HepG2 (cell line): ENCODE measurements around the gene AAMP. TPM values are rescaled to one million over a fixed set of nuclear protein-coding genes. Genes with fewer than 3 reads are reported as not detected.

ENCODE experiments used
- ATAC-seq: fragments of 200-7000 bp; cut with Tn5 transposase; 3 replicates; pipeline ENCODE4 v1.9.1; 2020; ENCODE audit warnings: mild to moderate bottlenecking, moderate library complexity
- BruUV-seq: library from RNA; stranded (reverse); fragments of 400-500 nt; replicated peaks from 2 replicates; lab custom pipeline; 2021; lab: Mats Ljungman, UMichigan
- CTCF ChIA-PET: fragments of 300-600 bp; formaldehyde crosslinking; extraction: SDS; loops from one replicate; lab custom pipeline; 2021; ENCODE audit warnings: low total read pairs, inconsistent platforms, low intra/inter-chr PET ratio; lab: Yijun Ruan, JAX
- POLR2A ChIA-PET: fragments of 350-600 bp; sonication (Branson Sonifier 250); formaldehyde crosslinking; loops from one replicate; lab custom pipeline; 2020; ENCODE audit warnings: antibody characterized with exemption, inconsistent platforms; lab: Yijun Ruan, JAX
- DNase-seq: peaks from one replicate; pipeline ENCODE4 v3.0.0-alpha.2; 2015; ENCODE audit warnings: low spot score
- FAIRE-seq: peaks from 3 replicates; lab custom pipeline; 2011; peaks lifted over from hg19 to GRCh38; lab: Jason Lieb, UNC
- H2AFZ ChIP-seq: one replicate; pipeline ENCODE4 v1.6.1; 2011; ENCODE audit warnings: low read length, inconsistent platforms
- H3K27ac ChIP-seq: fragments of 300-600 bp; 3 replicates; pipeline ENCODE4 v1.8.0; 2011; ENCODE audit warnings: mixed run types, mild to moderate bottlenecking, mixed read lengths, low read length, inconsistent platforms; ENCODE audit not compliant: insufficient read depth; ENCODE audit errors: extremely low read length
- H3K27me3 ChIP-seq, 2 experiments: fragments of 200-600 bp in 1 of 2; 2 replicates in 1 of 2; 3 replicates in 1 of 2; pipeline versions ENCODE4 v1.6.0 to v1.8.0; 2011; ENCODE audit warnings: low read length in 2 of 2, mild to moderate bottlenecking in 2 of 2, moderate library complexity in 2 of 2, inconsistent platforms in 1 of 2; ENCODE audit not compliant: insufficient read depth in 2 of 2, control insufficient read depth in 1 of 2
- H3K36me3 ChIP-seq, 2 experiments: fragments of 200-600 bp in 1 of 2; replicated peaks in 1 of 2; 2 replicates in 1 of 2; 3 replicates in 1 of 2; pipeline versions ENCODE4 v1.5.1 to v1.8.0; 2011; ENCODE audit warnings: low read length in 2 of 2, inconsistent platforms in 1 of 2; ENCODE audit not compliant: insufficient read depth in 2 of 2, control insufficient read depth in 1 of 2
- H3K4me1 ChIP-seq: 2 replicates; pipeline ENCODE4 v1.5.1; 2012; ENCODE audit warnings: low read length, inconsistent platforms; ENCODE audit not compliant: insufficient read depth
- H3K4me2 ChIP-seq: 2 replicates; pipeline ENCODE4 v1.6.0; 2011; ENCODE audit warnings: low read depth, low read length, inconsistent platforms
- H3K4me3 ChIP-seq, 3 experiments: fragments of 200-600 bp in 1 of 3; sonication (generic), shearing (Covaris generic) in 1 of 3; replicated peaks in 1 of 3; 2 replicates each; pipeline ENCODE4 v1.5.1; 2011 to 2016; ENCODE audit warnings: low read length in 3 of 3, inconsistent platforms in 2 of 3, low read depth in 2 of 3, mild to moderate bottlenecking in 2 of 3, control low read depth in 1 of 3, mixed read lengths in 1 of 3; ENCODE audit not compliant: insufficient read depth in 1 of 3
- H3K79me2 ChIP-seq: one replicate; pipeline ENCODE4 v1.6.1; 2011; ENCODE audit warnings: low read length, inconsistent platforms; ENCODE audit not compliant: insufficient read depth
- H3K9ac ChIP-seq: 2 replicates; pipeline ENCODE4 v1.6.0; 2011; ENCODE audit warnings: mild to moderate bottlenecking, low read depth, low read length, inconsistent platforms; ENCODE audit not compliant: insufficient read depth
- H3K9me3 ChIP-seq: 2 replicates; pipeline ENCODE4 v1.5.1; 2012; ENCODE audit warnings: mild to moderate bottlenecking, low read length
- H4K20me1 ChIP-seq: 2 replicates; pipeline ENCODE4 v1.6.0; 2011; ENCODE audit warnings: inconsistent platforms, mild to moderate bottlenecking, low read length, moderate library complexity; ENCODE audit not compliant: insufficient read depth
- ATF7-NPFF ChIP-seq: sonication (generic); formaldehyde crosslinking; IDR thresholded peaks from 2 replicates; pipeline ENCODE4 v1.8.1; 2023; ENCODE audit warnings: mild to moderate bottlenecking, low read depth, missing genetic modification reagents, moderate library complexity
- JUND ChIP-seq: sonication (generic); formaldehyde crosslinking; IDR thresholded peaks from 2 replicates; pipeline ENCODE4 v1.8.0; 2022; ENCODE audit warnings: mild to moderate bottlenecking, missing genetic modification reagents
- KLF15 ChIP-seq: sonication (generic); formaldehyde crosslinking; IDR thresholded peaks from 2 replicates; pipeline ENCODE4 v1.8.1; 2023; ENCODE audit warnings: borderline replicate concordance, mild to moderate bottlenecking, inconsistent platforms, missing genetic modification reagents, mixed read lengths
- SALL1 ChIP-seq: sonication (generic); formaldehyde crosslinking; IDR thresholded peaks from 2 replicates; pipeline ENCODE4 v1.8.0; 2022; ENCODE audit warnings: mild to moderate bottlenecking, missing genetic modification reagents
- ZBTB7B ChIP-seq: sonication (generic); formaldehyde crosslinking; IDR thresholded peaks from 2 replicates; pipeline ENCODE4 v1.4.0; 2020; ENCODE audit warnings: missing genetic modification reagents
- ZFY ChIP-seq: sonication (generic); formaldehyde crosslinking; IDR thresholded peaks from 2 replicates; pipeline ENCODE4 v1.4.0; 2020; ENCODE audit warnings: missing genetic modification reagents
- WGBS: methylation state at CpG from one replicate; pipeline ENCODE4 v1.1.6; 2017; ENCODE audit warnings: low lambda C conversion rate; 5-methylcytosine and 5-hydroxymethylcytosine counted together
- in situ Hi-C: cut with HindIII; loops from 2 replicates; pipeline ENCODE4 v1.10.0; 2017; ENCODE audit warnings: low pct_unique_long_range_greater_than_20kb; ENCODE audit not compliant: extremely low pct_ligation_motif_present
- intact Hi-C: fragments of 100-400 bp; cut with micrococcal nuclease; formaldehyde crosslinking; loops from one replicate; pipeline ENCODE4 v1.10.0; 2022; ENCODE audit not compliant: unreplicated experiment
- polyA plus RNA-seq, 8 experiments: library from polyadenylated mRNA; depleted of rRNA in 3 of 8; stranded (reverse) in 7 of 8; unstranded in 1 of 8; fragments of >200 nt; fragmentation: Illumina TruSeq in 4 of 8; extraction: Trizol in 4 of 8; gene quantifications; 2 replicates each; pipeline versions ENCODE4 v1.2.1 to v1.2.3, GENCODE V29; 2011 to 2016; ENCODE audit warnings: low read depth in 4 of 8, missing spikeins in 1 of 8, mixed read lengths in 1 of 8; ENCODE audit not compliant: insufficient read depth in 1 of 8
- total RNA-seq, 5 experiments: library from RNA; depleted of rRNA; stranded (reverse); fragments of >200 nt; fragmentation: Illumina TruSeq; extraction: Trizol; gene quantifications; 2 replicates each; pipeline ENCODE4 v1.2.3, GENCODE V29; 2016; ENCODE audit warnings: low read depth in 1 of 5
- TF ChIP-seq, protein P1 (sequence below): sonication (generic); formaldehyde crosslinking; IDR thresholded peaks from 2 replicates; pipeline ENCODE4 v1.5.0; 2020; ENCODE audit warnings: mild to moderate bottlenecking, missing genetic modification reagents
- TF ChIP-seq, protein P2 (sequence below): sonication (generic); formaldehyde crosslinking; IDR thresholded peaks from 2 replicates; pipeline ENCODE4 v1.4.0; 2020; ENCODE audit warnings: missing genetic modification reagents
- TF ChIP-seq, protein P3 (sequence below): sonication (generic); formaldehyde crosslinking; IDR thresholded peaks from 2 replicates; pipeline ENCODE4 v1.4.0; 2020; ENCODE audit warnings: mild to moderate bottlenecking, missing genetic modification reagents, borderline replicate concordance
- TF ChIP-seq, protein P4 (sequence below): sonication (generic); formaldehyde crosslinking; IDR thresholded peaks from 2 replicates; pipeline ENCODE4 v1.5.1; 2020; ENCODE audit warnings: mild to moderate bottlenecking, missing genetic modification reagents

The AAMP gene
- total and polyA plus RNA-seq, 2 of the 13 experiments (the other 11 are each of a cell fraction or from before 2014, with no cell fraction given) = 110 to 186 TPM

DNA sequence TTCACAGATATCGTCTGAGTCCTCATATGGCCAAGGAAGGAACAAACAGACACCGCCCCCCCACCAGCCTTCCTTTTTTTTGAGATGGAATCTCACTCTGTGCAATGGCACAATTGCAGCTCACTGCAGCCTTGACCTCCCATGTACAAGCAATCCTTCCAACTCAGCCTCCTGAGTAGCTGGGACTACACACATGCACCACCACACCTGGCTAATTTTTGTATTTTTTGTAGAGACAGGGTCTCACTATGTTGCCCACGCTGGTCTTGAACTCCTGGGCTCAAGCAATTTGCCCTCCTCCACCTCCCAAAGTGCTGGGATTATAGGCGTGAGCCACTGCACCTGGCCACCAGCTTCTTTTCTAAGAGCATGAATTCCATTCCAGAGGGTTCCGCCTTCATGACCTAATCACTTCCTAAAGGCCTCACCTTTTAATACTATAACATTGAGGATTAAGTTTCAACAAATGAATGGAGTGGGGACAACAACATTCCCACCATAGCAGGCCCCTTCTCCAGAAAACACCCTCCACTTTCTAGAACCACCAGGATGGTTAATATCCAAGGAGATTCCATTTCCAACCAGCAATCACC lies 24.6 kb upstream of the AAMP start:
- ChIA-PET POLR2A (interaction anchor here (1.0 to 8.5 kb wide), 5 partner anchors 10 to 101 kb away, joined by 3 to 64 read pairs (median 3); no protein-coding TSS in a partner anchor), CTCF (no interaction called here)
- no peak overlapping the region for H3K4me2 ChIP-seq
- peaks cover 7% of the 10 kb centered on the region; the same call in 1 of the 2 replicates for H4K20me1 ChIP-seq
- H3K27me3 ChIP-seq = no peaks in the 10 kb centered on the region; a peak in 1 of 5 replicates
- intact Hi-C loops (loop anchor here (5.0 to 10.0 kb wide), 2 partner anchors 173 to 270 kb away; partner anchors contain the start of genes CNOT9 and USP37), in situ Hi-C loops (loop anchor here (5.0 kb wide), 1 partner anchor 103 kb away; the partner anchor contains the start of gene CTDSP1)
- no peak overlapping the region for H3K4me3 ChIP-seq
- no peak for FAIRE-seq
- no peaks in the 10 kb centered on the region for H3K9me3 ChIP-seq
- peaks cover 81% of the 10 kb centered on the region for H3K4me1 ChIP-seq
- DNase-seq = no peak
- no TSS peak for BruUV-seq
- H2AFZ ChIP-seq = no peak overlapping the region
- H3K9ac ChIP-seq = peak overlapping the region; percentile 33; the same call in 1 of the 2 replicates
- no peaks in the 10 kb centered on the region for H3K36me3 ChIP-seq
- peaks cover 28% of the 10 kb centered on the region for H3K79me2 ChIP-seq
- peak overlapping the region; percentile 88 for H3K27ac ChIP-seq
- 0 out of 2 replicates have a peak, but pooled peaks have one; percentile 38 for TF ChIP-seq ATF7-NPFF (CRISPR knock-in tag)
- no peak for TF ChIP-seq JUND (CRISPR knock-in tag)
- TF ChIP-seq, protein P1, sequence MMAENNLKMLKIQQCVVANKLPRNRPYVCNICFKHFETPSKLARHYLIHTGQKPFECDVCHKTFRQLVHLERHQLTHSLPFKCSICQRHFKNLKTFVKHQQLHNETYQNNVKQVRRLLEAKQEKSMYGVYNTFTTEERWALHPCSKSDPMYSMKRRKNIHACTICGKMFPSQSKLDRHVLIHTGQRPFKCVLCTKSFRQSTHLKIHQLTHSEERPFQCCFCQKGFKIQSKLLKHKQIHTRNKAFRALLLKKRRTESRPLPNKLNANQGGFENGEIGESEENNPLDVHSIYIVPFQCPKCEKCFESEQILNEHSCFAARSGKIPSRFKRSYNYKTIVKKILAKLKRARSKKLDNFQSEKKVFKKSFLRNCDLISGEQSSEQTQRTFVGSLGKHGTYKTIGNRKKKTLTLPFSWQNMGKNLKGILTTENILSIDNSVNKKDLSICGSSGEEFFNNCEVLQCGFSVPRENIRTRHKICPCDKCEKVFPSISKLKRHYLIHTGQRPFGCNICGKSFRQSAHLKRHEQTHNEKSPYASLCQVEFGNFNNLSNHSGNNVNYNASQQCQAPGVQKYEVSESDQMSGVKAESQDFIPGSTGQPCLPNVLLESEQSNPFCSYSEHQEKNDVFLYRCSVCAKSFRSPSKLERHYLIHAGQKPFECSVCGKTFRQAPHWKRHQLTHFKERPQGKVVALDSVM (CRISPR knock-in tag) = peak; percentile 86
- no peak for TF ChIP-seq KLF15
- TF ChIP-seq, protein P2, sequence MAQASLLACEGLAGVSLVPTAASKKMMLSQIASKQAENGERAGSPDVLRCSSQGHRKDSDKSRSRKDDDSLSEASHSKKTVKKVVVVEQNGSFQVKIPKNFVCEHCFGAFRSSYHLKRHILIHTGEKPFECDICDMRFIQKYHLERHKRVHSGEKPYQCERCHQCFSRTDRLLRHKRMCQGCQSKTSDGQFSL (CRISPR knock-in tag) = peak; percentile 56; the same call in 1 of the 2 replicates
- TF ChIP-seq, protein P3, sequence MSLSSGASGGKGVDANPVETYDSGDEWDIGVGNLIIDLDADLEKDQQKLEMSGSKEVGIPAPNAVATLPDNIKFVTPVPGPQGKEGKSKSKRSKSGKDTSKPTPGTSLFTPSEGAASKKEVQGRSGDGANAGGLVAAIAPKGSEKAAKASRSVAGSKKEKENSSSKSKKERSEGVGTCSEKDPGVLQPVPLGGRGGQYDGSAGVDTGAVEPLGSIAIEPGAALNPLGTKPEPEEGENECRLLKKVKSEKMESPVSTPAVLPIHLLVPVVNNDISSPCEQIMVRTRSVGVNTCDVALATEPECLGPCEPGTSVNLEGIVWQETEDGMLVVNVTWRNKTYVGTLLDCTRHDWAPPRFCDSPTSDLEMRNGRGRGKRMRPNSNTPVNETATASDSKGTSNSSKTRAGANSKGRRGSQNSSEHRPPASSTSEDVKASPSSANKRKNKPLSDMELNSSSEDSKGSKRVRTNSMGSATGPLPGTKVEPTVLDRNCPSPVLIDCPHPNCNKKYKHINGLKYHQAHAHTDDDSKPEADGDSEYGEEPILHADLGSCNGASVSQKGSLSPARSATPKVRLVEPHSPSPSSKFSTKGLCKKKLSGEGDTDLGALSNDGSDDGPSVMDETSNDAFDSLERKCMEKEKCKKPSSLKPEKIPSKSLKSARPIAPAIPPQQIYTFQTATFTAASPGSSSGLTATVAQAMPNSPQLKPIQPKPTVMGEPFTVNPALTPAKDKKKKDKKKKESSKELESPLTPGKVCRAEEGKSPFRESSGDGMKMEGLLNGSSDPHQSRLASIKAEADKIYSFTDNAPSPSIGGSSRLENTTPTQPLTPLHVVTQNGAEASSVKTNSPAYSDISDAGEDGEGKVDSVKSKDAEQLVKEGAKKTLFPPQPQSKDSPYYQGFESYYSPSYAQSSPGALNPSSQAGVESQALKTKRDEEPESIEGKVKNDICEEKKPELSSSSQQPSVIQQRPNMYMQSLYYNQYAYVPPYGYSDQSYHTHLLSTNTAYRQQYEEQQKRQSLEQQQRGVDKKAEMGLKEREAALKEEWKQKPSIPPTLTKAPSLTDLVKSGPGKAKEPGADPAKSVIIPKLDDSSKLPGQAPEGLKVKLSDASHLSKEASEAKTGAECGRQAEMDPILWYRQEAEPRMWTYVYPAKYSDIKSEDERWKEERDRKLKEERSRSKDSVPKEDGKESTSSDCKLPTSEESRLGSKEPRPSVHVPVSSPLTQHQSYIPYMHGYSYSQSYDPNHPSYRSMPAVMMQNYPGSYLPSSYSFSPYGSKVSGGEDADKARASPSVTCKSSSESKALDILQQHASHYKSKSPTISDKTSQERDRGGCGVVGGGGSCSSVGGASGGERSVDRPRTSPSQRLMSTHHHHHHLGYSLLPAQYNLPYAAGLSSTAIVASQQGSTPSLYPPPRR (CRISPR knock-in tag) = no peak
- TF ChIP-seq ZFY (CRISPR knock-in tag) = 0 out of 2 replicates have a peak, but pooled peaks have one; percentile 30
- TF ChIP-seq, protein P4, sequence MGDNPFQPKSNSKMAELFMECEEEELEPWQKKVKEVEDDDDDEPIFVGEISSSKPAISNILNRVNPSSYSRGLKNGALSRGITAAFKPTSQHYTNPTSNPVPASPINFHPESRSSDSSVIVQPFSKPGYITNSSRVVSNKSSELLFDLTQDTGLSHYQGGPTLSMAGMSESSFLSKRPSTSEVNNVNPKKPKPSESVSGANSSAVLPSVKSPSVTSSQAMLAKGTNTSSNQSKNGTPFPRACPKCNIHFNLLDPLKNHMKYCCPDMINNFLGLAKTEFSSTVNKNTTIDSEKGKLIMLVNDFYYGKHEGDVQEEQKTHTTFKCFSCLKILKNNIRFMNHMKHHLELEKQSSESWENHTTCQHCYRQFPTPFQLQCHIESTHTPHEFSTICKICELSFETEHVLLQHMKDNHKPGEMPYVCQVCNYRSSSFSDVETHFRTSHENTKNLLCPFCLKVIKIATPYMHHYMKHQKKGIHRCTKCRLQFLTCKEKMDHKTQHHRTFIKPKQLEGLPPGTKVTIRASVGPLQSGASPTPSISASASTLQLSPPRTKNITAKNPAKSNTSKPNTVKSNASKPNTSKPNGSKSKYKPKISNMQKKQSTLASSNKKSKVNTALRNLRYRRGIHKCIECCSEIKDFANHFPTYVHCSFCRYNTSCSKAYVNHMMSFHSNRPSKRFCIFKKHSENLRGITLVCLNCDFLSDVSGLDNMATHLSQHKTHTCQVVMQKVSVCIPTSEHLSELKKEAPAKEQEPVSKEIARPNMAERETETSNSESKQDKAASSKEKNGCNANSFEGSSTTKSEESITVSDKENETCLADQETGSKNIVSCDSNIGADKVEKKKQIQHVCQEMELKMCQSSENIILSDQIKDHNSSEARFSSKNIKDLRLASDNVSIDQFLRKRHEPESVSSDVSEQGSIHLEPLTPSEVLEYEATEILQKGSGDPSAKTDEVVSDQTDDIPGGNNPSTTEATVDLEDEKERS (CRISPR knock-in tag) = no peak
- 0 out of 2 replicates have a peak, but pooled peaks have one; percentile 7 for TF ChIP-seq SALL1 (CRISPR knock-in tag)
- TF ChIP-seq ZBTB7B = no peak
- 86% methylated on average over 5 of the region's 5 CpGs for WGBS
- no peak for ATAC-seq
